Measurements from ENCODE around the gene CNR2.
"Not testable (repeated sequence)": the region's sequence is repeated elsewhere in the genome, so short reads cannot be mapped to it uniquely, and the experiment has no call there.

Gene CNR2

DNA sequence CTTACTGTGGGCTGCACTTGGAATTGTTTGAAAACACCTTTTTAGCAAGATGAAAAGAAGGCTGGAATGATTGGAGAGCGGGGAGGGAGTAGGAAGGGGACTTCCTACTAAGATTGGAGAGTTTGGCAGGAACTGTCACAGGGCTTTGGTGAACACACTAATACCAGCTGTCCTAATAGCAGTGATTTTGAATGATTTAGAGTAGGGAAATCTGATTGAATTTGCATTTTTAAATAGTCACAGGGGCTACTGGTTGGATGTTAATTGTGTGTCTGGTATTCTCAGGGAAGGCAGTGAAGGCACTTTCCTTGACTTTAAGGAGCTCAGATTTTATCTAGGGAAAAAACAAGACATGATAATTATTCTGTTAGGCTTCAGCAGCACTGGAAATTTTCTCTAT is 85.4 kb downstream of the CNR2 start:
- Histone ChIP-seq H3K9me3 (ENCODE audit: control insufficient read depth, insufficient read depth, low read length) (no peaks in the 10 kb centered on the region), H3K27me3 (ENCODE audit: control insufficient read depth, insufficient read depth, low read length) (no peaks in the 10 kb centered on the region), H3K36me3 (ENCODE audit: control insufficient read depth, insufficient read depth, low read length) (no peaks in the 10 kb centered on the region), H3K4me1 (ENCODE audit: control insufficient read depth, insufficient read depth, low read length) (no peaks in the 10 kb centered on the region), H3K9ac (ENCODE audit: low read depth, low read length) (no peak overlapping the region), H3K27ac (ENCODE audit: low read depth, low read length) (no peak overlapping the region), H3K4me3 (ENCODE audit: low read depth, low read length) (no peak overlapping the region)

- H3K4me1 ChIP-seq (ENCODE audit: control insufficient read depth, insufficient read depth, low read length); H3K9ac ChIP-seq (ENCODE audit: low read depth, low read length); H3K36me3 ChIP-seq (ENCODE audit: control insufficient read depth, insufficient read depth, low read length); H3K27me3 ChIP-seq (ENCODE audit: control insufficient read depth, insufficient read depth, low read length); H3K27ac ChIP-seq (ENCODE audit: low read depth, low read length); H3K9me3 ChIP-seq (ENCODE audit: control insufficient read depth, insufficient read depth, low read length); H3K4me3 ChIP-seq (ENCODE audit: low read depth, low read length): not testable (repeated sequence)
Measured at GRCh38 chr1:23826590-23826989, 86.6 kb downstream of the CNR2 start.

DNA sequence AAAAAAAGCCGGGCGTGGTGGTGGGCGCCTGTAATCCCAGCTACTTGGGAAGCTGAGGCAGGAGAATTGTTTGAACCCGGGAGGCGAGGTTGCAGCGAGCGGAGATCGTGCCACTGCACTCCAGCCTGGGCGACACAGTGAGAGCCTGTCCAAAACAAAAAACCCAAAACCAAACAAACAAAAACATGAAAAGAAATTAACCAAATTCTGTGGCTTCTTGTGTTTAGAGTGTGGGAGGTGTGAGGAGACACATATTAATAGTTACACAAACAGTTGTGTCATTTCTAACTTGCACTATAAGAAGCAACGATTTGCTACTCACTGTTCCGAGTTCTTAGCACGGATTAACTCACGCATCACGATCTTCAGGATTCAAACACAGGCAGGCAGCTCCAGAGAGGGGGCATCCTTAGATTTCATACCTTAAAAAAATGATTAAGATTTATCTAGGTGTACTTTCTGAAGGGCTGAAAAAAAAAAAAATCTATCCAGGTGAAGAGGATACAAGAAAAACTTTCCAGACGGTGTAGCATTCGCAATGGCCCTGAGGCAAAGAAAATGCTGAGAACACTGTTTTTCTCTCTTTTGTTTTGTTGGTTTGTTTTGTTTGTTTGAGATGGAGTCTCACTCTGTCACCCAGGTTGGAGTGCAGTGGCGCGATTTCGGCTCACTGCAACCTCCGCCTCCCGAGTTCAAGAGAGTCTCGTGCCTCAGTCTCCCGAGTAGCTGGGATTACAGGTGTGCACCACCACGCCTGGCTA is 87.2 kb downstream of the CNR2 start:
- H3K9me3 ChIP-seq (ENCODE audit: control insufficient read depth, insufficient read depth, low read length) = no peaks in the 10 kb centered on the region
- no peaks in the 10 kb centered on the region for H3K27me3 ChIP-seq (ENCODE audit: control insufficient read depth, insufficient read depth, low read length)
- H3K36me3 ChIP-seq (ENCODE audit: control insufficient read depth, insufficient read depth, low read length) = no peaks in the 10 kb centered on the region
- H3K4me1 ChIP-seq (ENCODE audit: control insufficient read depth, insufficient read depth, low read length) = no peaks in the 10 kb centered on the region
- peak overlapping the region; percentile 97 for H3K27ac ChIP-seq (ENCODE audit: low read depth, low read length)
- H3K9ac ChIP-seq (ENCODE audit: low read depth, low read length) = no peak overlapping the region
- peak overlapping the region; percentile 97 for H3K4me3 ChIP-seq (ENCODE audit: low read depth, low read length)

DNA sequence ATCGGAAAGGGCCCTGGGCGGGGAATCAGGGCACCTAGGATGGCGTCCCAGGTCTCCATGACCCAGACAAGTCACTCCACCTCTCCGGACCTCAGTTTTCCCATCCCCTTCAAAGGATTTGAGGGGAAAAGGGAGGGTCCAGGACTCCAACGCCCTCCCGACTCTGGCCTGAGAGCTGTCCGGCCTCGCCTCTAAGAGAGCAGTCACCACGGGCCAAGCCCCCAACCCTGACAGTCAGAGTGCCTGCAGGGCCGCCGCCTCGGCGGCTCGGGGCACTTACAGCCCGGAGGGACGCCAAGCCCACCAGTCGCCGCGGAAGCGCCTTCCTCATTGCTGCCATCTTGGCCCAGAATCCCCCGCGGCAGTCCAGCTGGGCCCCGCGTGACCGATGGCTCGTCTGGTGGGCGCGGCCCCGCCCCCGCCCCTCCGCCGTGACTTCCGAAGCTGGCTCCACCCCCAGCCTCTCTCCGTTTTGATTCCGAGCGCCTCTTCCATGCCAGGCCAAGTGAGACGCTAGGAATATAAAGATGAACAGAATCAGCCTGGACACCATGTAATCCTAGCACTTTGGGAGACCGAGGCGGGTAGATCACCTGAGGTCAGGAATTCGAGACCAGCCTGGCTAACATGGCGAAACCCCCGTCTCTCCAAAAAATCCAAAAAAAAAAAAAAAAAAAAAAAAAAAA is 87.9 kb downstream of the CNR2 start, which contains the start of gene HMGCL:
TSS of gene HMGCL (minus strand) at position 354 of the 686 bp plus-strand sequence. CDS start at position 340, 14 bp downstream.
- Histone ChIP-seq H3K36me3 (ENCODE audit: control insufficient read depth, insufficient read depth, low read length) (no peaks in the 10 kb centered on the region), H3K4me3 (ENCODE audit: low read depth, low read length) (peak within 1 kb of the TSS; percentile 97), H3K27ac (ENCODE audit: low read depth, low read length) (peak within 1 kb of the TSS; percentile 97), H3K9ac (ENCODE audit: low read depth, low read length) (peak within 1 kb of the TSS; percentile 94), H3K9me3 (ENCODE audit: control insufficient read depth, insufficient read depth, low read length) (no peaks in the 10 kb centered on the region), H3K27me3 (ENCODE audit: control insufficient read depth, insufficient read depth, low read length) (no peaks in the 10 kb centered on the region), H3K4me1 (ENCODE audit: control insufficient read depth, insufficient read depth, low read length) (no peaks in the 10 kb centered on the region)

- H3K4me1 ChIP-seq (ENCODE audit: control insufficient read depth, insufficient read depth, low read length) = no peaks in the 10 kb centered on the region
- peak overlapping the region; percentile 94 for H3K9ac ChIP-seq (ENCODE audit: low read depth, low read length)
- peak overlapping the region; percentile 97 for H3K4me3 ChIP-seq (ENCODE audit: low read depth, low read length)
- no peaks in the 10 kb centered on the region for H3K36me3 ChIP-seq (ENCODE audit: control insufficient read depth, insufficient read depth, low read length)
- H3K27ac ChIP-seq (ENCODE audit: low read depth, low read length) = peak overlapping the region; percentile 97
- no peaks in the 10 kb centered on the region for H3K9me3 ChIP-seq (ENCODE audit: control insufficient read depth, insufficient read depth, low read length)
- no peaks in the 10 kb centered on the region for H3K27me3 ChIP-seq (ENCODE audit: control insufficient read depth, insufficient read depth, low read length)
Measured at GRCh38 chr1:23824711-23825075, 88.5 kb downstream of the CNR2 start.

- H3K27ac ChIP-seq (ENCODE audit: low read depth, low read length) = no peak overlapping the region
- no peaks in the 10 kb centered on the region for H3K36me3 ChIP-seq (ENCODE audit: control insufficient read depth, insufficient read depth, low read length)
- no peaks in the 10 kb centered on the region for H3K27me3 ChIP-seq (ENCODE audit: control insufficient read depth, insufficient read depth, low read length)
- peak overlapping the region; percentile 97; the same call in 1 of the 2 replicates for H3K4me3 ChIP-seq (ENCODE audit: low read depth, low read length)
- H3K9me3 ChIP-seq (ENCODE audit: control insufficient read depth, insufficient read depth, low read length) = no peaks in the 10 kb centered on the region
- H3K9ac ChIP-seq (ENCODE audit: low read depth, low read length) = no peak overlapping the region
- no peaks in the 10 kb centered on the region for H3K4me1 ChIP-seq (ENCODE audit: control insufficient read depth, insufficient read depth, low read length)
Measured at GRCh38 chr1:23823767-23824166, 89.4 kb downstream of the CNR2 start.

Measured in HUES48 (cell line).